ENCODE measurements around the gene IFNK.

Gene IFNK

DNA sequence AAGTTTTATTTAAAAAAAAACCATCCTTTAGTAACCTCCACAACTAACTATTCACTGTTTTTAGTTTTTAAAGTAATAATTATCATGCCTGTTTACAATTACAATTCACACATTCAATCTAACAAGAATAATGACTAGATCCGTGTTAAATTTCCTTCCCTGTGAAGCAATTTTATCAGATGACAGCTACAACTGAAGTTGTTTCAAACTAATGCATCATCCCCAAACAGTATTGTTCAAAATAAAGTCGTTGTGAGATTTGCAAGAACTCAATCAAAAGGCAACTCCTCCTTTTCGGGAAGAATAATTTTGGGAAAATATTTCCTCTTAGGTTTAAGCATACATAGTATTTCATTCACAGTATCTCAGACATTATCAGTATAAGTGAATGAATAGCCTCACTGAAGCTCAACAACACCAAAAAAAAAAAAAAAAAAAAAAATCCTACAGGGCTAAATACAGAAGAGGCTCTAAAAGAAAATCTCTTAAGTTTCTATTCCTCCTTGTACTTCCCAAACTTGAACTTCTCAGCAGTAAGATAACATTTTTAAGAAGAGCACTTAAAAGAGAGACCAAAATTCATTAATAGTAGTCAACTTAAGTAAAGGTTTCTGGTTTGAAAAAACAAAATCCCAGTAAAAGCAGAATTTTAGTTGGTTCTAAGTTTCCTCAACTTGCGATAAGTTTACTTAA, 39.8 kb downstream of the IFNK start:
- in situ Hi-C loops (cut with MboI; ENCODE audit: low pct_unique_long_range_greater_than_20kb, low sequenced_read_pairs, unreplicated experiment): no loop called here
- TF ChIP-seq, protein P1, sequence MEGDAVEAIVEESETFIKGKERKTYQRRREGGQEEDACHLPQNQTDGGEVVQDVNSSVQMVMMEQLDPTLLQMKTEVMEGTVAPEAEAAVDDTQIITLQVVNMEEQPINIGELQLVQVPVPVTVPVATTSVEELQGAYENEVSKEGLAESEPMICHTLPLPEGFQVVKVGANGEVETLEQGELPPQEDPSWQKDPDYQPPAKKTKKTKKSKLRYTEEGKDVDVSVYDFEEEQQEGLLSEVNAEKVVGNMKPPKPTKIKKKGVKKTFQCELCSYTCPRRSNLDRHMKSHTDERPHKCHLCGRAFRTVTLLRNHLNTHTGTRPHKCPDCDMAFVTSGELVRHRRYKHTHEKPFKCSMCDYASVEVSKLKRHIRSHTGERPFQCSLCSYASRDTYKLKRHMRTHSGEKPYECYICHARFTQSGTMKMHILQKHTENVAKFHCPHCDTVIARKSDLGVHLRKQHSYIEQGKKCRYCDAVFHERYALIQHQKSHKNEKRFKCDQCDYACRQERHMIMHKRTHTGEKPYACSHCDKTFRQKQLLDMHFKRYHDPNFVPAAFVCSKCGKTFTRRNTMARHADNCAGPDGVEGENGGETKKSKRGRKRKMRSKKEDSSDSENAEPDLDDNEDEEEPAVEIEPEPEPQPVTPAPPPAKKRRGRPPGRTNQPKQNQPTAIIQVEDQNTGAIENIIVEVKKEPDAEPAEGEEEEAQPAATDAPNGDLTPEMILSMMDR (IDR thresholded peaks at IDR 0.05; ENCODE audit: extremely low read depth, insufficient read depth, missing control alignments): no peak
- DNase-seq (ENCODE audit: low spot score): no peak

DNA sequence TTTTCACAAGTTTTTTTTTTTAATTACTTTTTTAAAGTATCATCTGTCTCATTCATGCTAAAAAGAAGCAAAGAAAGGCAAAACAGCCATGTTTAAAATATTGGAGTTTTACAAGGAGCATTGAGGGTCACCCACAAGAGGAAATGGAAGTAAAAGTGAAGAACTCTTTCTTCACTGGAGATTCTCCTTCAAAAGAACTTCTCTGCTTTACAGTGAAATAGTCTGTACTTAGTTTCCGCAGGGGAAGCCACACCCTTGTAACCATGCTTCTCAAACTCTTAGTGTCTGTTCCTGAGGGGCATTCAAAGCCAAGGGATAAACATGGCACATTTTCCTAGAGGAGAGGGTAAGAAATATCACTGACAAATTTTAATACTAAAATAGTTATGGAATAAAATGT, 40.6 kb downstream of the IFNK start:
- in situ Hi-C loops (cut with MboI; ENCODE audit: low pct_unique_long_range_greater_than_20kb, low sequenced_read_pairs, unreplicated experiment): no loop called here
- TF ChIP-seq, protein P1 (IDR thresholded peaks at IDR 0.05; ENCODE audit: extremely low read depth, insufficient read depth, missing control alignments): no peak
- DNase-seq (ENCODE audit: low spot score): no peak

DNA sequence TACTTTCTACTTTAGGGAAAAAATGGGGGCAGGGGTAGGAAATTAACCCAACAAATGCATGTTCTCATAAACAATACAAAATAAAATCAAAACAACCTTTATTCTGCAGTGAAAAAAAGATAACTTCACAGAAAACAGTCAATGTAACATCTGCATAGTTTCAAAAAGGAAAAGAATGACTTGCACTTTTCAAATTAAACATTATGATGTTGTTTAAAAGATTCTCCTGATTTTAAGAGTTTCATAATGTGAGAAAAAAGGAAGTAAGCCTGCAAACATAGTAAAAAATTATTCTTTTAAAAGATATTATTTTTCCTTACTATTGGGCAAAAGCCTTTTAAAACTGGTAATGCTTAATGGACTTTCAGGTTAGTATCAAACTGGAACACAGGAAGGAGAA, 41.6 kb downstream of the IFNK start:
- in situ Hi-C loops (cut with MboI; ENCODE audit: low pct_unique_long_range_greater_than_20kb, low sequenced_read_pairs, unreplicated experiment): no loop called here
- no peak for DNase-seq (ENCODE audit: low spot score)
- TF ChIP-seq, protein P1 (IDR thresholded peaks at IDR 0.05; ENCODE audit: extremely low read depth, insufficient read depth, missing control alignments): no peak

DNA sequence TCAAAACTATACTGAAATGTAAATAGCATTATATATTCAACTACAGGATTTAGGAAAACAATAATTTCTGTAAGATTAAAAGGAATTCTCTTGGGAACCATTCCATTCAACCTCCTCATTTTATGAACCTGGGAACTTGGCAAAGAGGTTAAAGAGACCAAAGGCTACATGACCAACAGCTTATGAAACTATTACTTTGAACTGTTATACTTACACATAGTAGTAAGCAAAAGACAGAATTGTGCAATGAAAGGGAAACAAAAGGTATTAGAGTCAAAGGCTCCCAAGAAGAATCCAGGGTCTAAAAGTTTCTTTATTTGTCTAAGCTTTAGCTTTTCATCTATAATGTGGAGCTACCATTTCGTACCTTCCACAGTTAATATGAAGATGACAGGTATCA, 42.0 kb downstream of the IFNK start:
- in situ Hi-C loops (cut with MboI; ENCODE audit: low pct_unique_long_range_greater_than_20kb, low sequenced_read_pairs, unreplicated experiment): no loop called here
- TF ChIP-seq, protein P1 (IDR thresholded peaks at IDR 0.05; ENCODE audit: extremely low read depth, insufficient read depth, missing control alignments): no peak
- DNase-seq (ENCODE audit: low spot score): no peak

DNA sequence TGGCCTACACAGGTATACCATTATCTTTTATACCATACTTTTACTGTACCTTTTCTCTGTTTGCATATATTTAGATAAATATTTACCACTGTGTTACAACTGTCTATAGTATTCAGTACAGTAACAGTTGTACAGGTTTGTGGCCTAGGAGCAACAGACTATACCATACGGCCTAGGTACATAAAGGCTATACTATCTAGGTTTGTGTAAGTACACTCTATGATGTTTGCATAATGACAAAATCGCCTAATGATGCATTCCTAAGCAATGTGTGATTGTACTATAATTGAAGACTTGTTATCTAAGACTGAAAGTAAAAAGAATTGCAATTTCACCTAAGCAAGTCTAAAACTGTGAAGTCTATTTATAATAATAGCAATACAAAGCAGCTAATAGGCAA, 45.3 kb downstream of the IFNK start:
- in situ Hi-C loops (cut with MboI; ENCODE audit: low pct_unique_long_range_greater_than_20kb, low sequenced_read_pairs, unreplicated experiment): no loop called here

DNA sequence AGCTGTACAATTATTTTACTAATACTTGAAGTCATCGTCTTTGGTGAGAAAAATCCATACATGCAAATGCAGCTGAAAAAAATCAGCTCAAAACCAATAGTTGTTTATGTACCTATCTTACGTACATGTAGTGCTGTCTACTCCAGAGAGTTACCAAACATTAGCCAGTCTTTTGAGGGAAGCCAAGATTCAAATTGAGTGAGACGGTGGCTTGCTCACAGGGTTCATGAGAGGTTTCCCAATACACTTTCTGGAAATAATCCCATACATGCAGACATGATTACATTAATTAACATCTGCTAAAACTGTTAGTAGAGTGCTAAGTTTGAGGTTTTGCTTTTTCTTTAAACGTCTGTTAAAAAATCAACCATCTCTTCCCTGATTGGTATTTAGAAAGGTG, 46.9 kb downstream of the IFNK start:
- no peak for DNase-seq (ENCODE audit: low spot score)
- TF ChIP-seq, protein P1 (IDR thresholded peaks at IDR 0.05; ENCODE audit: extremely low read depth, insufficient read depth, missing control alignments): no peak
- in situ Hi-C loops (cut with MboI; ENCODE audit: low pct_unique_long_range_greater_than_20kb, low sequenced_read_pairs, unreplicated experiment): no loop called here

More for the DNA sequence above, 45.3 kb downstream of the IFNK start:
- TF ChIP-seq, protein P1 (IDR thresholded peaks at IDR 0.05; ENCODE audit: extremely low read depth, insufficient read depth, missing control alignments): no peak
- DNase-seq (ENCODE audit: low spot score): no peak

Data from GM13977 (cell line).